Measurements from ENCODE around the gene FBRS. TPM values are rescaled to one million over a fixed set of nuclear protein-coding genes. Genes with fewer than 3 reads are reported as not detected.

FBRS gene
- total and polyA plus RNA-seq, 2 of the 8 experiments (the other 6 are each of a cell fraction or from before 2014, with no cell fraction given), result 2.4 to 13.9 TPM

GRCh38 chr16:30620169-30620568 lies 38.1 kb upstream of the FBRS start (continued):
- TF ChIP-seq PHF8 (conservative IDR thresholded peaks at IDR 0.05; ENCODE audit: low read depth, low read length), result no peak
- no peak for TF ChIP-seq E2F6 (IDR thresholded peaks at IDR 0.05)
- no peak for TF ChIP-seq TAF1 (IDR thresholded peaks at IDR 0.05; ENCODE audit: low read depth, low read length)
- TF ChIP-seq EGR1 (IDR thresholded peaks at IDR 0.05; ENCODE audit: borderline replicate concordance, low read depth, low read length), result no peak
- TF ChIP-seq MAX (IDR thresholded peaks at IDR 0.05), result no peak
